Muscle of back (tissue), 13 donors: ENCODE results near the gene DGKE. TPM values are rescaled to one million over a fixed set of nuclear protein-coding genes. Genes with fewer than 3 reads are reported as not detected.

Experiments
- DNase-seq, 3 donors: peaks; one replicate each; pipeline versions ENCODE4 v3.0.0 to v3.0.0-alpha.2; 2013
- long read RNA-seq, 9 donors: transcript quantifications; one replicate each; lab custom pipeline, GENCODE V29; 2026
- polyA plus RNA-seq, 10 donors: library from polyadenylated mRNA; unstranded; fragments of 120-200 nt; gene quantifications; one replicate each; pipeline ENCODE4 v1.2.1, GENCODE V29; 2013; ENCODE audit not compliant: insufficient read length in 10 of 10

The DGKE gene
- polyA plus RNA-seq, result 1 to 10 TPM; 3.0 to 9.0 (median 4.3) TPM
- long read RNA-seq, donor 1, full-length matches to known transcripts, result 1 of 1 reads
- long read RNA-seq, donor 1, partial matches to known transcripts, result 0 of 1 reads
- long read RNA-seq, donor 1, other reads (novel, unspliced or antisense), result 0 of 1 reads
- long read RNA-seq, donor 2, result 0 reads
- long read RNA-seq, donor 3, result 0 reads
- long read RNA-seq, donor 4, result 0 reads
- long read RNA-seq, donor 5, partial matches to known transcripts, result 0 of 1 reads
- long read RNA-seq, donor 5, other reads (novel, unspliced or antisense), result 0 of 1 reads
- long read RNA-seq, donor 6, result 0 reads
- long read RNA-seq, donor 7, result 0 reads
- long read RNA-seq, donor 8, result 0 reads
- long read RNA-seq, donor 9, result 0 reads

DNA sequence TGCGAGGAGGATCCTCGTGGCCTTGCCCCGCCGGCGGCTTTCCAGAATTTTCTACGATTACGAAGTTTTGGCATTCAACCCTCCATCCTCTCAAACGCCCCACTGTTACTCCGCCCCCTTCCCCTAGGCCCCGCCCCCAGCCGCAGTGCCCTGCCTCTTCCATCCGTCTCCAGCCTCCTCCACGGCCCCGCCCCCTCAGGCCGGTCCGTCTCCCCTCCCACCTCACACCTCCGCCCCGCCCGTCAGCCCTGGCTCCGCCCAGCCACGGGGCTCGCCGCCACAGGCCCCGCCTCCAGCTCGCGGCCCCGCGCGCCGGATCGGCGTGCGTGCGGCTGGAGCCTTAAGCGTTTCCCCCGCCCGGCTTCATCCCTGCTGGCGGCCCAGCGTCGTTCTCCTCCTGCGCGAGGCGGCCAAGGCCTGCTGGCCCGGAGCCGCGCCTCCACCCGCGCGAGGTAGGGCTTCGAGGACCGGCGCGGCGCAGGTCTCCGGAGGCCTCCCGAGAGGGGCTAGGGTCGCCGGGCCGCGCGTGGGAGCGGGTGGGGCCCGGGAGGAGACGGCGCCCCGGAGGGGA is at the start of gene DGKE, which contains the start of gene C17orf67:
Gene DGKE (plus strand): TSS at position 343 of the 571 bp plus-strand sequence. CDS start 645 bp downstream, outside the sequence.
Gene C17orf67 (minus strand): TSS at position 112 of the 571 bp plus-strand sequence. CDS start 18,110 bp downstream, outside the sequence.
- peak; percentile 96 to 97 (median 96) for DNase-seq

DNA sequence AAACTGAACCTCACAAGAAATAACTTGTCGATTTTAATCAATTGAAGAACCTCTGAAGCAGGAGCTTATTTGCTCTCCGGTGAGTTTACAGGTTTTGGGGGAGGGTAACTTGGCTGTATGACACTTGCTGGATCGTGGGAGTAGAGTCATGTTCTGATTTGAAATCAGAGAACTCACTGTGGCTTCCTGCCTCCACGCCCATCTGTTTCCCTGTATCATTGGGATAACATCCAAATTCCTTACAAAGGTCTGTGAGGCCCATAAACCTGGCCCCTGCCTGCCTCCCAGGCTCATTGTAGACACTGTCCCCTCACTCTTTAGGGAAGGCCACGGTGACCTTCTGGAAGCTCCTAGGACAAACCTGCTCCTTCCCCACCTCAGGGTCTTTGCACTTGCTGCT is 48.5 kb upstream of the DGKE start:
- no peak for DNase-seq

GRCh38 chr17:56785997-56786680 is 47.8 kb upstream of the DGKE start:
- no peak for DNase-seq

GRCh38 chr17:56786989-56787482 is 46.9 kb upstream of the DGKE start:
- peak in 1 of 3 donors; percentile 68 for DNase-seq

DNA sequence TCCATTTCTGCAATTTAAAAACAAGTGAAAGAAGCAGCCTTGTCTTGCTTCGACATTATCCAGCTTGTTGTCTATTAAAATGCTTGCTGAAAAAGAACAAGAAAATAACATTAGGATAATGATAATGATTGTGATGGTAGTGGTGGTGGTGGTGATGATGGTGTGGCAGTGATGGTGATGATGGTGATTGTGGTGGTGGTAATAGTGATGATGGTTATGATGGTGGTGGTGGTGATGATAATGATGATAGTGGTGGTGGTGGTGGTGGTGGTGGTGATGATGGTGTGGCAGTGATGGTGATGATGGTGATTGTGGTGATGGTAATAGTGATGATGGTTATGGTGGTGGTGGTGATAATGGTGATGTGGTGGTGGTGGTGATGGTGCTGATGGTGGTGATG is 41.7 kb upstream of the DGKE start:
- DNase-seq, result no peak

DNA sequence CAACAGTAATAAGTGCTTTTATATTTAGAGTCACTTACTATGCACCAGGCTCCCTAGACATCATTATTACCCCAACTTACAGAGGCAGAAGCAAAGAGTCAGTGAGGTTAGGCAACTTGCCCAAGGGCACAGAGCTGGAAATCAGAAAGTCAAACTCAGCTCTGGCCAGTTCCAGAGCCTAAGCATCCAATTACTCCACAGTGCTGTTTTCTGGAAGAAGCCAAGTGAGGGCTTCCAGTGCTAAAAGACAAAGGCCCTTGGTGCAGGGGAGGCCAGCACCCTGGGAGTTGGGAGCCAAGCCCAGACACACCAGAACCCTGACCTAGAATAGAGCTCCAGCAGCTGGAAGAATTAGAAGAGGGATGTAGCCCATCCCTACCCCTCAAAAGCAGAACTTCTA is 40.4 kb upstream of the DGKE start:
- DNase-seq, result no peak

GRCh38 chr17:56793957-56794356 is 40.0 kb upstream of the DGKE start:
- DNase-seq, result no peak

DNA sequence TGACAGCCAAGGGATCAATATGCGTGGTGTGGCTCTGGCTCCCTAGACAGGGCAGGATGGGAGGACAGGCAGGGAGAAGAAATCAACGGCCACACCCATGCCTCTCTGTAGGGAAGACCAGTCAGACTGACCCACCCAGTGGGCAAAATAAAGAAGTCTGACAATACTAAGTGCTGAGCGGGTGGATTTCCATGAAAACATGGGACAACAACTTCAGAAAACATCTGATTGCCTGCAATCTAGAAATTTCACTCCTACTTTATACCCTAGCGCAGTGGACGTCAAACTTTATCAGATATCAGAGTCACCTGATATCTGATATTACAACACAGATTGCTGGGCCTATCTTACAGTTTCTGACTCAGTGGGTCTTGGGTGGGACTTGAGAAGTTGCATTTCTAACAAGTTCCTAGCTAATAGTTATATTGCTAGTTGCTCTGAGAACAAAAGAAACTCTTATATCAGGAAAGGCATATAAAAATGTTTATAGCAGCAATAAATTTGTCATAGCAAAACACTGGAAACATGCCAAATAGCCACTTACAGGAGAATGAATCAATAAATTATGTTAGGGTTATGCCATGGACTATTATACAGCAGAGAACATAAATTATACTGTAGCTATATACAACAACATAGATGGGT is 38.6 kb upstream of the DGKE start:
- DNase-seq, result no peak

DNA sequence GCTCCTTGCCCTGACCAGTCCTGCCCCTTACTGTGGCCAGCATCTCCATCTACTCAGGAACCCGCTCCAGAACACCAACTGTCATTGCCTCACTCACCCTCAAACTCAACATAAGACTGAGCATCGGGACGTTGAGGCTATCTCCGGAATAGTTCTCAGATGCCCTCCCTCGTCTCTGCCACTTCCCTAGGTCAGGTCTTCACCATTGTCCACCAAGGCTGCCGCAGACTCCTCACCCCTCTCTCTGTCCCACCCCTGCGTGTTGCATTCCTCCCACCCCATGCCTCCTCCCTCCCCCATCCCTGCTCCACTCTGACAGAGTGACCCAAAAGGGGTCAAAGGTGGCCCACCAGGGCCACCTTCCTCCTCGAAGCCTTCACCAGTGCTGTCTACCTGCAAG is 37.4 kb upstream of the DGKE start:
- DNase-seq, result no peak

DNA sequence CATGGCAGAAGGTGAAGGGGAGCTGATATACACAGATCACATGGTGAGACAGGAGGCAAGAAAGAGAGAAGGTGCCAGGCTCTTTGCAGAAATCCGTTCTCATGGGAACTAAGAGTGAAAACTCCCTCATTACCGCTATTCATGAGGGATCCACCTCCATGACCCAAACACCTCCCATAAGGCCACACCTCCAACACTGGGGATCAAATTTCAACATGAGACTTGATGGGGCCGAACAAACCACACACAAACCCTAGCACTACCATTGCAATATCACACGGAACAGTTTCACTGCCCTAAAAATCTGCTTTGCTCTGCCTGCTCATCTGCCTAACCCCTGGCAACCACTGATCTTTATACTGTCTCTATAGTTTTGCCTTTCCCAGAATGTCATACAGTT is 35.0 kb upstream of the DGKE start:
- DNase-seq, result no peak

GRCh38 chr17:56801459-56802178 is 32.3 kb upstream of the DGKE start:
- peak in 1 of 3 donors; percentile 39 for DNase-seq

GRCh38 chr17:56803071-56803470 is 30.9 kb upstream of the DGKE start:
- no peak for DNase-seq

GRCh38 chr17:56804454-56804853 is 29.5 kb upstream of the DGKE start:
- no peak for DNase-seq

GRCh38 chr17:56806949-56807348 is 27.0 kb upstream of the DGKE start:
- no peak for DNase-seq

- no peak for DNase-seq
These were observed 26.2 kb upstream of the DGKE start for GRCh38 chr17:56807723-56808122.

DNA sequence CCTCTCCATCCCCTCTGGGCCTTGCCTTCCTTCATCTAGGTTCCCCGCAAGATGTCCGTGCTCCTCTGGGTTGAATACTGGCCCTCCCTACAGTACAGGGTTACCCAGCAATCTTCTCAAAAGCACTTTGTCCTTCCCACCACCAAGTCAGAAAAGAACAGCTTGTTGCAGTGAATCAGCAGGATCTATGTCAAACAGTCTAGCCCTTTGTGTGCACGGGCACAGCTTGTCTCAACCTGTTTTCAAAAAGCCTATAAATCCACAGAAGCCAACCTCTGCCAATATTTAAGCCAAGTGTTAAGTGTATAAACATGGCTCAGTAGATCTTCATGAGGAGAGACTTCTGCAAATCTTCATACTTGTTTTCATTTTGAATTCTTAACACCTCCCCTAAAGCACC is 25.4 kb upstream of the DGKE start:
- no peak for DNase-seq

GRCh38 chr17:56809106-56809819 is 24.7 kb upstream of the DGKE start:
- no peak for DNase-seq

DNA sequence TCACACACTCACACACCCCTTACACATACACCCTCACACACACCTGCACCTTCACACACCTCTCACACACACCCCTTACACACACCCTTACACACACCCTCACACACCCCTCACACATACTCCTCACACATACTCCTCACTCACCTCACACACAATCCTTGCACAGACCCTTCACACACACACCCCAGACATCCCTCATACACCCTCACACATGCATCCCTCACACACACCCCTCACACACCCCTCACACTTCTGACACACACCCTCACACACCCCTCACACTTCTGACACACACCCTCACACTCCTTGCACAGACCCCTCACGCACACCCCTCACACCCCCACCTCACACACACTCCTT is 24.2 kb upstream of the DGKE start:
- DNase-seq, result no peak

GRCh38 chr17:56810343-56810742 is 23.6 kb upstream of the DGKE start:
- peak; percentile 29 to 70 (median 37) for DNase-seq

- no peak for DNase-seq
These were observed 22.8 kb upstream of the DGKE start for GRCh38 chr17:56810891-56811775.
